Measurements from ENCODE around the gene IL22RA1. TPM values are rescaled to one million over a fixed set of nuclear protein-coding genes. Genes with fewer than 3 reads are reported as not detected.

Gene IL22RA1
- total and polyA plus RNA-seq, 12 donors = 0.06 to 0.76 (median 0.26) TPM; not detected in 2

- intact Hi-C loops (cut with DNase I) = no loop called here
- H3K27me3 ChIP-seq = no peaks in the 10 kb centered on the region
- no peaks in the 10 kb centered on the region for H3K9me3 ChIP-seq (replicated peaks in 1 of 3)
- peak; percentile 76 to 90 (median 83) for DNase-seq
- WGBS, 4 donors = 0 to 1% (median 1%) methylated on average over 22 to 74 of the region's 74 CpGs
- TF ChIP-seq, protein P1, sequence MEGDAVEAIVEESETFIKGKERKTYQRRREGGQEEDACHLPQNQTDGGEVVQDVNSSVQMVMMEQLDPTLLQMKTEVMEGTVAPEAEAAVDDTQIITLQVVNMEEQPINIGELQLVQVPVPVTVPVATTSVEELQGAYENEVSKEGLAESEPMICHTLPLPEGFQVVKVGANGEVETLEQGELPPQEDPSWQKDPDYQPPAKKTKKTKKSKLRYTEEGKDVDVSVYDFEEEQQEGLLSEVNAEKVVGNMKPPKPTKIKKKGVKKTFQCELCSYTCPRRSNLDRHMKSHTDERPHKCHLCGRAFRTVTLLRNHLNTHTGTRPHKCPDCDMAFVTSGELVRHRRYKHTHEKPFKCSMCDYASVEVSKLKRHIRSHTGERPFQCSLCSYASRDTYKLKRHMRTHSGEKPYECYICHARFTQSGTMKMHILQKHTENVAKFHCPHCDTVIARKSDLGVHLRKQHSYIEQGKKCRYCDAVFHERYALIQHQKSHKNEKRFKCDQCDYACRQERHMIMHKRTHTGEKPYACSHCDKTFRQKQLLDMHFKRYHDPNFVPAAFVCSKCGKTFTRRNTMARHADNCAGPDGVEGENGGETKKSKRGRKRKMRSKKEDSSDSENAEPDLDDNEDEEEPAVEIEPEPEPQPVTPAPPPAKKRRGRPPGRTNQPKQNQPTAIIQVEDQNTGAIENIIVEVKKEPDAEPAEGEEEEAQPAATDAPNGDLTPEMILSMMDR (IDR thresholded peaks at IDR 0.05) = no peak
- peak in 1 of 2 donors; percentile 60 for TF ChIP-seq POLR2A (IDR thresholded peaks at IDR 0.05)
- H3K27ac ChIP-seq = peak within 1 kb of the TSS in 4 of 5 donors; percentile 40 to 92 (median 81)
- no peaks in the 10 kb centered on the region for H3K36me3 ChIP-seq (replicated peaks in 1 of 2)
- peak within 1 kb of the TSS in 3 of 4 donors; percentile 46 to 90 (median 46) for H3K4me3 ChIP-seq
- peaks cover 0 to 8% of the 10 kb centered on the region in 2 donors for H3K4me1 ChIP-seq (replicated peaks in 1 of 2)
Observed at GRCh38 chr1:24186993-24187790, 44.3 kb upstream of the IL22RA1 start, which contains the start of gene IFNLR1. IFNLR1 (minus strand) TSS chr1:24187289; CDS start chr1:24187248, 41 bp downstream.

GRCh38 chr1:24186711-24186992 lies 43.7 kb upstream of the IL22RA1 start:
- DNase-seq = no peak
- H3K36me3 ChIP-seq (replicated peaks in 1 of 2) = no peaks in the 10 kb centered on the region
- H3K27ac ChIP-seq = peak overlapping the region in 4 of 5 donors; percentile 40 to 92 (median 81)
- WGBS, 4 donors = 21 to 35% (median 33%) methylated on average over 8 of the region's 8 CpGs
- TF ChIP-seq POLR2A (IDR thresholded peaks at IDR 0.05) = no peak
- TF ChIP-seq, protein P1 (IDR thresholded peaks at IDR 0.05) = no peak
- no peaks in the 10 kb centered on the region for H3K27me3 ChIP-seq
- H3K4me3 ChIP-seq = peak overlapping the region in 3 of 4 donors; percentile 46 to 90 (median 46)
- H3K4me1 ChIP-seq (replicated peaks in 1 of 2) = peaks cover 0 to 8% of the 10 kb centered on the region in 2 donors
- intact Hi-C loops (cut with DNase I) = no loop called here
- H3K9me3 ChIP-seq (replicated peaks in 1 of 3) = no peaks in the 10 kb centered on the region

GRCh38 chr1:24186031-24186710 lies 43.2 kb upstream of the IL22RA1 start:
- Histone ChIP-seq H3K27me3 (no peaks in the 10 kb centered on the region), H3K36me3 (replicated peaks in 1 of 2) (no peaks in the 10 kb centered on the region), H3K4me3 (peak overlapping the region in 1 of 4 donors; percentile 90), H3K27ac (peak overlapping the region in 3 of 5 donors; percentile 80 to 92 (median 82)), H3K9me3 (replicated peaks in 1 of 3) (no peaks in the 10 kb centered on the region), H3K4me1 (replicated peaks in 1 of 2) (peaks cover 0 to 8% of the 10 kb centered on the region in 2 donors)
- intact Hi-C loops (cut with DNase I) = no loop called here
- no peak for DNase-seq
- WGBS, 4 donors = 75 to 88% (median 81%) methylated on average over 12 to 13 of the region's 13 CpGs
- TF ChIP-seq, protein P1 (IDR thresholded peaks at IDR 0.05) = no peak
- no peak for TF ChIP-seq POLR2A (IDR thresholded peaks at IDR 0.05)

DNA sequence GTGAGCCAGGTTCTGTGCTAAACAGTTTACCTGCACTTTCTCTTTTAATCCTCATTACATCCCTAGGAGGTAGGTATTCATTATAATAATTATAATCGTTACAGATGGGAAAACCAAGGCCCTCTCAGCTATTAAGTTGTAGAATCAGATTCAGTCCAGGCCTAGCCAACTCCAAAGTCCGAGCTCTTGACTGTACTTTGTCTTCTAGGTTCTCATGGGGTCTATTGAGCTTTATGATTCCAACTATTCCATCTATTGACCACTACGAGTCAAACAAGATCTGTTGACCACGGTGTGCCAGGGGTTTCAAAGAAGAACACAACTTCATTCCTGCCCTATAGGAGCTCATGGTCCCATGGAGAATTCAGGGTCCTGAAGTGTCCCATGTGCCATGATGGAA lies 42.1 kb upstream of the IL22RA1 start:
- TF ChIP-seq, protein P1 (IDR thresholded peaks at IDR 0.05) = no peak
- TF ChIP-seq POLR2A (IDR thresholded peaks at IDR 0.05) = no peak
- no peak for DNase-seq
- peaks cover 0 to 8% of the 10 kb centered on the region in 2 donors for H3K4me1 ChIP-seq (replicated peaks in 1 of 2)
- WGBS, 4 donors = 70 to 94% (median 73%) methylated on average over 4 of the region's 4 CpGs
- H3K9me3 ChIP-seq (replicated peaks in 1 of 3) = no peaks in the 10 kb centered on the region
- H3K27me3 ChIP-seq = no peaks in the 10 kb centered on the region
- no peaks in the 10 kb centered on the region for H3K36me3 ChIP-seq (replicated peaks in 1 of 2)
- no peak overlapping the region for H3K27ac ChIP-seq
- no peak overlapping the region for H3K4me3 ChIP-seq
- intact Hi-C loops (cut with DNase I) = no loop called here
